Fibroblast of the aortic adventitia (primary cell): ENCODE data around the gene DMRTC1B. TPM values are rescaled to one million over a fixed set of nuclear protein-coding genes. Genes with fewer than 3 reads are reported as not detected.
"Not testable (repeated sequence)": the region's sequence is repeated elsewhere in the genome, so short reads cannot be mapped to it uniquely, and the experiment has no call there.

Source experiments
- DNase-seq: peaks from one replicate; pipeline ENCODE4 v3.0.0-alpha.2; 2010; ENCODE audit warnings: low read depth
- H3K4me3 ChIP-seq: 2 replicates; pipeline ENCODE4 v1.5.1; 2011; ENCODE audit warnings: low read depth, mild to moderate bottlenecking, control low read depth, low read length, moderate library complexity
- CTCF ChIP-seq: IDR thresholded peaks from 2 replicates; pipeline ENCODE4 v1.5.1; 2011; ENCODE audit warnings: mild to moderate bottlenecking, low read length, control low read depth, inconsistent platforms; ENCODE audit not compliant: insufficient read depth
- total RNA-seq: library from RNA; depleted of rRNA; stranded (reverse); fragments of >200 nt; gene quantifications from 2 replicates; pipeline ENCODE4 v1.2.3, GENCODE V29; 2012; ENCODE audit warnings: low replicate concordance

The DMRTC1B gene
- total RNA-seq = not detected in 2 replicates

GRCh38 chrX:72776653-72777466 is at the start of gene DMRTC1B:
DMRTC1B (plus strand) TSS chrX:72776890; CDS start chrX:72845136, 68,246 bp downstream.
- DNase-seq, H3K4me3 ChIP-seq: not testable (repeated sequence)

- DNase-seq = no peak
- H3K4me3 ChIP-seq = no peak overlapping the region
- TF ChIP-seq CTCF = no peak
Observed at GRCh38 chrX:72727846-72728245, 48.8 kb upstream of the DMRTC1B start.

GRCh38 chrX:72733636-72734035 is 43.1 kb upstream of the DMRTC1B start:
- not testable (repeated sequence) for DNase-seq

GRCh38 chrX:72735561-72735960 is 41.1 kb upstream of the DMRTC1B start:
- DNase-seq = no peak
- no peak for TF ChIP-seq CTCF

More at GRCh38 chrX:72733636-72734035, 43.1 kb upstream of the DMRTC1B start:
- not testable (repeated sequence) for H3K4me3 ChIP-seq

GRCh38 chrX:72745546-72745945 is 31.1 kb upstream of the DMRTC1B start:
- not testable (repeated sequence) for H3K4me3 ChIP-seq, DNase-seq

More at GRCh38 chrX:72735561-72735960, 41.1 kb upstream of the DMRTC1B start:
- no peak overlapping the region for H3K4me3 ChIP-seq

- not testable (repeated sequence) for H3K4me3 ChIP-seq, DNase-seq
Observed at GRCh38 chrX:72748545-72748944, 28.1 kb upstream of the DMRTC1B start.

GRCh38 chrX:72760454-72760853 is 16.2 kb upstream of the DMRTC1B start:
- H3K4me3 ChIP-seq, DNase-seq: not testable (repeated sequence)

- H3K4me3 ChIP-seq, DNase-seq: not testable (repeated sequence)
Observed at GRCh38 chrX:72777467-72777790, 739 bp downstream of the DMRTC1B start.

- DNase-seq, H3K4me3 ChIP-seq: not testable (repeated sequence)
Observed at GRCh38 chrX:72778146-72778545, 1.5 kb downstream of the DMRTC1B start.

GRCh38 chrX:72782560-72782959 is 5.9 kb downstream of the DMRTC1B start, which contains the start of gene FAM236B:
FAM236B (minus strand) TSS chrX:72782660; CDS start chrX:72782560, 100 bp downstream.
- H3K4me3 ChIP-seq, DNase-seq: not testable (repeated sequence)

GRCh38 chrX:72783365-72783936 is 6.8 kb downstream of the DMRTC1B start:
- H3K4me3 ChIP-seq, DNase-seq: not testable (repeated sequence)

- not testable (repeated sequence) for H3K4me3 ChIP-seq, DNase-seq
Observed at GRCh38 chrX:72783964-72784363, 7.3 kb downstream of the DMRTC1B start.

GRCh38 chrX:72788142-72788541 is 11.5 kb downstream of the DMRTC1B start:
- not testable (repeated sequence) for DNase-seq, H3K4me3 ChIP-seq

GRCh38 chrX:72790390-72790789 is 13.7 kb downstream of the DMRTC1B start:
- not testable (repeated sequence) for H3K4me3 ChIP-seq, DNase-seq

- not testable (repeated sequence) for DNase-seq, H3K4me3 ChIP-seq
Observed at GRCh38 chrX:72808110-72808509, 31.4 kb downstream of the DMRTC1B start, which contains the start of gene FAM236D. FAM236D (minus strand) TSS chrX:72808210; CDS start chrX:72808110, 100 bp downstream.

- not testable (repeated sequence) for DNase-seq, H3K4me3 ChIP-seq
Observed at GRCh38 chrX:72830701-72831100, 54.0 kb downstream of the DMRTC1B start.

- not testable (repeated sequence) for DNase-seq, H3K4me3 ChIP-seq
Observed at GRCh38 chrX:72837532-72837931, 60.8 kb downstream of the DMRTC1B start.
